Measurements from ENCODE around the gene TPBGL.

TPBGL gene, protein sequence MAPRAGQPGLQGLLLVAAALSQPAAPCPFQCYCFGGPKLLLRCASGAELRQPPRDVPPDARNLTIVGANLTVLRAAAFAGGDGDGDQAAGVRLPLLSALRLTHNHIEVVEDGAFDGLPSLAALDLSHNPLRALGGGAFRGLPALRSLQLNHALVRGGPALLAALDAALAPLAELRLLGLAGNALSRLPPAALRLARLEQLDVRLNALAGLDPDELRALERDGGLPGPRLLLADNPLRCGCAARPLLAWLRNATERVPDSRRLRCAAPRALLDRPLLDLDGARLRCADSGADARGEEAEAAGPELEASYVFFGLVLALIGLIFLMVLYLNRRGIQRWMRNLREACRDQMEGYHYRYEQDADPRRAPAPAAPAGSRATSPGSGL

DNA sequence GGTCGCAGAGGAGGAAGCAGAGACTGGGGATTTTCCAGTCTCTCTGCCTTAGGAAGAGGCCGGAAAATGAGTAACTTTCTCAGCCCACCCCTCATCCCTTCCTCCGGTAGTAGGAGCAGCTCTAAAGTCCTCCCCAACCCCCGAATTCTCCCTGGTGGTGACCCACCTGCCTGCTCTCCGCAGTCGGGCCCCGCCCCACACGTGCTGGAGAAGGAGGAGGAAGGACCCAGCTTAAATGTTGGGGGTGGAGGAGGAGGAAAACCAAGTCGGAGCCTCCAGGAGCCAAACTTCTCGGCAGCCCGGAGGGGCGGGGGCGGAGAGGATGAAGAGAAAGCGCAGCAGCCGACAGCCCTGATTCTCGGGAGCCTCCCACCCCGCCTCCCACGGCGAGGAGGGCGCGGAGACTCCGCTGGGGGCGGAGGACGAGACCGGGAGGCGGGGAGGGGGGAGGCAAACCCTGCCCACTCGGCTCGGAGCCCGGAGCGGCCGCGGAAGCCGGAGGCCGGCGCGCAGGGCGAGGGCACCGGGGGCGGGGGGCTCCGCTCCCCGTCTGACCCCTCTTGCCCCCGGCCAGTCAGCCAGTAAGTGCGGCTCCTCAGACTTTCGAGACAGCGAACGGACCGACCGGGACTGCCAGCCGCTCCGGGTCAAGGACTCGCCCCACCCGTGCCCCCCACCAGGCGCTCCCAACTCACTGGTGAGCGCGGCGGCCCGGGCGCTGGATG, at the start of gene TPBGL:
TSS of gene TPBGL (plus strand) at position 464 of the 725 bp plus-strand sequence. CDS start 276 bp downstream, outside the sequence.
- no peak for TF ChIP-seq GATA3 (IDR thresholded peaks at IDR 0.05; ENCODE audit: low read depth, low read length)
- no peak for TF ChIP-seq GATA2 (IDR thresholded peaks at IDR 0.05; ENCODE audit: low read depth, low read length)

- TF ChIP-seq GATA2 (IDR thresholded peaks at IDR 0.05; ENCODE audit: low read depth, low read length) (no peak), GATA3 (IDR thresholded peaks at IDR 0.05; ENCODE audit: low read depth, low read length) (no peak)
Observed at GRCh38 chr11:75191330-75191717, 49.2 kb upstream of the TPBGL start.

GRCh38 chr11:75193271-75193670, 47.3 kb upstream of the TPBGL start:
- TF ChIP-seq GATA2 (IDR thresholded peaks at IDR 0.05; ENCODE audit: low read depth, low read length) (no peak), GATA3 (IDR thresholded peaks at IDR 0.05; ENCODE audit: low read depth, low read length) (no peak)

GRCh38 chr11:75193711-75194110, 46.9 kb upstream of the TPBGL start:
- TF ChIP-seq GATA3 (IDR thresholded peaks at IDR 0.05; ENCODE audit: low read depth, low read length): no peak
- TF ChIP-seq GATA2 (IDR thresholded peaks at IDR 0.05; ENCODE audit: low read depth, low read length): no peak

DNA sequence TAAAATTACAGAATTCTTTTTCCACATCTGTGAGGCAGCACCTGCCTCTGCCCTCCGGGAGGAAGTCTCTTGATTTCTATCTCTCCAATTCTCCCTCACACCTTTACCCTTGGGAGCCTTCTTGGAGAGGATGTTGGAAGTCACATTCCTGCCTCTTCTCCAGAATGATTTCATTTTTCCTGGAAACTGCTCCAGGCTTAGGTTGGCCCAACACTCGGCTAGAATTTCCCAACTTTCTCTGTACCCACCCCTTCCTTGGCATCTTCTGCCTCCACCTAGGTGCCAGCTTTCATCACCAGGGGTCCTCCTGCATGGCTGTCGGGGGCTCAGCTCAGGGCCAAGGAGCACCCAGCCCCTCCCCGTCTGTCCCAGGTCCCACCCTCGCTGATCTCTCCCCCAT, 46.4 kb upstream of the TPBGL start:
- TF ChIP-seq GATA3 (IDR thresholded peaks at IDR 0.05; ENCODE audit: low read depth, low read length) (no peak), GATA2 (IDR thresholded peaks at IDR 0.05; ENCODE audit: low read depth, low read length) (no peak)

GRCh38 chr11:75195167-75195962, 45.2 kb upstream of the TPBGL start:
- peak; percentile 41 for TF ChIP-seq GATA2 (IDR thresholded peaks at IDR 0.05; ENCODE audit: low read depth, low read length)
- TF ChIP-seq GATA3 (IDR thresholded peaks at IDR 0.05; ENCODE audit: low read depth, low read length): no peak

GRCh38 chr11:75196426-75196825, 44.1 kb upstream of the TPBGL start:
- TF ChIP-seq GATA3 (IDR thresholded peaks at IDR 0.05; ENCODE audit: low read depth, low read length) (no peak), GATA2 (IDR thresholded peaks at IDR 0.05; ENCODE audit: low read depth, low read length) (no peak)

DNA sequence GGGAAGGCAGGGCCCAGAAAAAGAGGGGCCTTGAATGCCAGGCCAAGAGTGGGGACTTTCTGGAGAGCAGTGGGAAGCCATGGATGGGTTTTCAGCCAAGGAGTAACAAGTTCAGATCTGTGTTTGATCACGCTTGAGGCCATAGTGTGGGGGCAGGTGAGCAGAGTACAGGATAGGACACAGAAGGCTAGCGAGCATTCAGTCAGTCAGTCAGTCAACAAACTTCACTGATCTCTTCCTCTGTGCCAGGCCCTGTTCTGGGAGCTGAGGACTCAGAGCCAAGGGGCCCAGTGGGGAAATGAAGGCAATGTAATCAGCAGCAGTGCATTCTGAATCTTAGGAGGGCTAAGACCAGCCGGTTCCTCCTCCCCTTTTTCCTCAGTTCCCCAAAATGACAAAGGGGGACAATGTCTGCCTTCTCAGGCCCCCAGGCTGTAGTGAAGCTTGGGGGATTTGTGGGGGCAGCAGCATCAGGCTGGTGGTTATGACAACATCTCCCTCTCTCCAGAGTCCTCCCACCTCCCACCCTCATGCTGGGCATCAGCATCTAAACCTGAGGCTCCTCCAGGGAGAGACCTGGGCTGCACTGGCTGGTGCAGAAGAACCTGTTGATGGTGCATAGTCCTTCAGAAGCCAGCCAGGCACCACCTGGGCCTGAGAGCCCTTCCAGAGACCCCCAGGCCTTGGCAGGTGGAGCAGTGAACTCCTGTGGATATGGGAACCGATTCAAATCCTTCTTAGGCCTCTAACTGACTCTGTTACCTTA, 42.9 kb upstream of the TPBGL start:
- TF ChIP-seq GATA3 (IDR thresholded peaks at IDR 0.05; ENCODE audit: low read depth, low read length) (no peak), GATA2 (IDR thresholded peaks at IDR 0.05; ENCODE audit: low read depth, low read length) (no peak)

DNA sequence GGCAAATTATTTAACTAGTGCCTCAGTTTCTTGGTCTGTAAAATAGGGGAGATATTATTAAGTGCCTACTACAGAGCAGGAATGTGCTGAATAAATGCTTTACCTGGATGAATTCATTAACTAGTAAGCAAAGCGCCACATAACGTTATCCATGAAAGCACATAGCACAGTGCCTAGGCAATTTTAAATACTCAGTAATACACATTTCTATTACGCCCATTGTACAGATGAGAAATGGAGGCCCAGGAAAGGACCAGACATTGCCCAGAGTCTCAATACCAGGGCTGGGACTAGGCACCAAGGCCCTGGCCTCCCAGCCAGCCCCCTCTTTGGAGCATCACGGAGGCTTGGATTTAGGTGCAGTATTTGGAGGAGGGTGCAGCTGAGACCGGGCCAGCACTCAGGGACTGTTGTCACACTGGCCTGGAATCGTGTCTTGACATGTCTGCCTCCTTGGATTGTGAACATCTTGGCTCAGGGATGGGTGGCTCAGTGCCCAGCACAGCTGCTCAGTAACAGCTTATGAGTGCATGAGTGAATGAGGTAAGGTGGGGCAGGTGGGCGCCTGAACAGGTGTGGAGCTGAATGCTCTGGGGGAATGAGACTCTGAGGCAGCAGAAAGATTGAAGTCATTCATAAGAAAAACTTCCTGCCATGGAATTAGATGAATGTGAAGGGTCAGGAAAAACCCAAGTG, 42.1 kb upstream of the TPBGL start:
- no peak for TF ChIP-seq GATA3 (IDR thresholded peaks at IDR 0.05; ENCODE audit: low read depth, low read length)
- TF ChIP-seq GATA2 (IDR thresholded peaks at IDR 0.05; ENCODE audit: low read depth, low read length): no peak

DNA sequence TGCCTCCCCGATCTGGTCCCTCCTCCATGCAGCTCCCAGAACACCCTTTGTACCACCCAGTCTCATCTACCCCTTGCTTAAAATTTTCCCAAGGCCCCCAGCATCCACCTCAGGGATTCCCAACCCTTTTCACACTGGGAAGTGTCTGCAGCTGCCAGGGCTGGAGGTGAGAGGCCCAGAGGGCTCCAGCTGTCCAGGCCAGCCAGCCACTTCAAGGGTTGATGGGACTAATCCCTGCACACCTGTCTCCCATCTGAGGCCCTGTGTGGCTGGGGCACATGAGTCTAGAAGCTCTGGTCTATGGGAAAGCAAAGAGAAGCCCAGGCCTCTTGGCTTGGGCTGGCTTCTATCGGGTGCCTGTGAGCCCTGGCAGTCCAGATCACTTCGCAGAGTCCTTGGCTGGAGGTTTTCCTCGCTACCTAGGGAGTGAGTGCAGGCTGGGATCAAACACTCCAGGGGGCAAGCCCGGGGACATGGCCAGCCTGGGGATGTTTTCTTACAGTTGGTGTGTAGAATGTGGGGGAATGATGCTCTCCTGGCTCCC, 41.1 kb upstream of the TPBGL start:
- TF ChIP-seq GATA2 (IDR thresholded peaks at IDR 0.05; ENCODE audit: low read depth, low read length) (no peak), GATA3 (IDR thresholded peaks at IDR 0.05; ENCODE audit: low read depth, low read length) (no peak)

DNA sequence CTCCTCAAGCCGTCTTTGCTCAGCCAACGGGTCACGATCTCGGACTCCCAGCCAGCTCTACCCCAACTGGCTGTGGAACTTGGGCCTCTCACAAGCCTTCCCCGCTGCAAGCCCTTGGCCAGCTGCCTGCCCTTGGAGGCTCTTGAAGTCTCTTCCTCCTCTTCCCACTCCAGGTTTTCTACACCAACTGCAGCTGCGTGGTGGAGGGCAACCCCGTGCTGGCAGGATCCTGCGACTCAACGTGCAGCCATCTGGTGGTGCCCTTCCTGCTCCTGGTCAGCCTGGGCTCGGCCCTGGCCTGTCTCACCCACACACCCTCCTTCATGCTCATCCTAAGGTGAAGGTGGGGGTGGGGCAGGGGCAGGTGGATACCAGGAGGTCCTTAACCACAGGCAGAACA, 40.5 kb upstream of the TPBGL start:
- TF ChIP-seq GATA2 (IDR thresholded peaks at IDR 0.05; ENCODE audit: low read depth, low read length) (no peak), GATA3 (IDR thresholded peaks at IDR 0.05; ENCODE audit: low read depth, low read length) (no peak)

- TF ChIP-seq GATA2 (IDR thresholded peaks at IDR 0.05; ENCODE audit: low read depth, low read length): no peak
- no peak for TF ChIP-seq GATA3 (IDR thresholded peaks at IDR 0.05; ENCODE audit: low read depth, low read length)
Observed at GRCh38 chr11:75200531-75200930, 40.0 kb upstream of the TPBGL start.

GRCh38 chr11:75201771-75202170, 38.8 kb upstream of the TPBGL start:
- TF ChIP-seq GATA3 (IDR thresholded peaks at IDR 0.05; ENCODE audit: low read depth, low read length) (no peak), GATA2 (IDR thresholded peaks at IDR 0.05; ENCODE audit: low read depth, low read length) (no peak)

Data from SH-SY5Y (cell line).